ENCODE data around the gene STH.

STH gene

GRCh38 chr17:46028981-46029565 is 30.0 kb downstream of the STH start:
- Mint-ChIP-seq H3K27ac (peak overlapping the region; percentile 28), H3K27me3 (no peaks in the 10 kb centered on the region), H3K36me3 (ENCODE audit: low read depth) (peaks cover 31% of the 10 kb centered on the region), H3K4me1 (peaks cover 21% of the 10 kb centered on the region), H3K4me3 (no peak overlapping the region), H3K9me3 (no peaks in the 10 kb centered on the region)
- ATAC-seq (peak; percentile 33), DNase-seq (no peak)

- ATAC-seq (no peak), DNase-seq (no peak)
- Mint-ChIP-seq H3K4me1 (peaks cover 23% of the 10 kb centered on the region), H3K36me3 (ENCODE audit: low read depth) (peaks cover 36% of the 10 kb centered on the region), H3K27ac (peak overlapping the region; percentile 28), H3K4me3 (no peak overlapping the region), H3K27me3 (no peaks in the 10 kb centered on the region), H3K9me3 (no peaks in the 10 kb centered on the region)
These were observed 30.6 kb downstream of the STH start for GRCh38 chr17:46029627-46030026.

- no peaks in the 10 kb centered on the region for H3K27me3 Mint-ChIP-seq
- no peak for ATAC-seq
- no peak overlapping the region for H3K4me3 Mint-ChIP-seq
- H3K9me3 Mint-ChIP-seq = no peaks in the 10 kb centered on the region
- H3K36me3 Mint-ChIP-seq (ENCODE audit: low read depth) = peaks cover 42% of the 10 kb centered on the region
- peaks cover 33% of the 10 kb centered on the region for H3K4me1 Mint-ChIP-seq
- no peak for DNase-seq
- H3K27ac Mint-ChIP-seq = peak overlapping the region; percentile 29
These were observed 31.7 kb downstream of the STH start for GRCh38 chr17:46030752-46031151.

GRCh38 chr17:46031440-46031839 is 32.4 kb downstream of the STH start:
- Mint-ChIP-seq H3K27me3 (no peaks in the 10 kb centered on the region), H3K36me3 (ENCODE audit: low read depth) (peaks cover 46% of the 10 kb centered on the region), H3K4me1 (peaks cover 37% of the 10 kb centered on the region), H3K4me3 (no peak overlapping the region), H3K9me3 (no peaks in the 10 kb centered on the region), H3K27ac (no peak overlapping the region)
- ATAC-seq (no peak), DNase-seq (no peak)

- Mint-ChIP-seq H3K4me1 (peaks cover 37% of the 10 kb centered on the region), H3K9me3 (no peaks in the 10 kb centered on the region), H3K27ac (no peak overlapping the region), H3K4me3 (no peak overlapping the region), H3K27me3 (no peaks in the 10 kb centered on the region), H3K36me3 (ENCODE audit: low read depth) (peaks cover 50% of the 10 kb centered on the region)
- DNase-seq = no peak
- no peak for ATAC-seq
These were observed 32.9 kb downstream of the STH start for GRCh38 chr17:46031920-46032319.

- Mint-ChIP-seq H3K4me1 (peaks cover 34% of the 10 kb centered on the region), H3K27me3 (no peaks in the 10 kb centered on the region), H3K4me3 (no peak overlapping the region), H3K27ac (peak overlapping the region; percentile 51), H3K36me3 (ENCODE audit: low read depth) (peaks cover 56% of the 10 kb centered on the region), H3K9me3 (no peaks in the 10 kb centered on the region)
- ATAC-seq (no peak), DNase-seq (no peak)
These were observed 33.9 kb downstream of the STH start for GRCh38 chr17:46032909-46033308.

GRCh38 chr17:46033392-46033791 is 34.3 kb downstream of the STH start:
- no peaks in the 10 kb centered on the region for H3K9me3 Mint-ChIP-seq
- no peaks in the 10 kb centered on the region for H3K27me3 Mint-ChIP-seq
- no peak overlapping the region for H3K4me3 Mint-ChIP-seq
- no peak for ATAC-seq
- peaks cover 61% of the 10 kb centered on the region for H3K36me3 Mint-ChIP-seq (ENCODE audit: low read depth)
- H3K27ac Mint-ChIP-seq = peak overlapping the region; percentile 51
- DNase-seq = no peak
- peaks cover 33% of the 10 kb centered on the region for H3K4me1 Mint-ChIP-seq

GRCh38 chr17:46035112-46035818 is 36.2 kb downstream of the STH start:
- no peaks in the 10 kb centered on the region for H3K9me3 Mint-ChIP-seq
- peaks cover 63% of the 10 kb centered on the region for H3K36me3 Mint-ChIP-seq (ENCODE audit: low read depth)
- no peaks in the 10 kb centered on the region for H3K27me3 Mint-ChIP-seq
- H3K4me1 Mint-ChIP-seq = peaks cover 23% of the 10 kb centered on the region
- ATAC-seq (peak; percentile 76), DNase-seq (peak; percentile 25)
- no peak overlapping the region for H3K4me3 Mint-ChIP-seq
- peak overlapping the region; percentile 76 for H3K27ac Mint-ChIP-seq

GRCh38 chr17:46036491-46036890 is 37.4 kb downstream of the STH start:
- Mint-ChIP-seq H3K4me1 (peaks cover 21% of the 10 kb centered on the region), H3K27me3 (no peaks in the 10 kb centered on the region), H3K27ac (no peak overlapping the region), H3K36me3 (ENCODE audit: low read depth) (peaks cover 63% of the 10 kb centered on the region), H3K4me3 (no peak overlapping the region), H3K9me3 (no peaks in the 10 kb centered on the region)
- DNase-seq = no peak
- no peak for ATAC-seq

- ATAC-seq (no peak), DNase-seq (no peak)
- peaks cover 64% of the 10 kb centered on the region for H3K36me3 Mint-ChIP-seq (ENCODE audit: low read depth)
- peaks cover 21% of the 10 kb centered on the region for H3K4me1 Mint-ChIP-seq
- H3K27ac Mint-ChIP-seq = peak overlapping the region; percentile 4
- H3K27me3 Mint-ChIP-seq = no peaks in the 10 kb centered on the region
- no peaks in the 10 kb centered on the region for H3K9me3 Mint-ChIP-seq
- no peak overlapping the region for H3K4me3 Mint-ChIP-seq
These were observed 38.7 kb downstream of the STH start for GRCh38 chr17:46037722-46038255.

GRCh38 chr17:46038414-46038813 is 39.4 kb downstream of the STH start:
- Mint-ChIP-seq H3K4me1 (peaks cover 21% of the 10 kb centered on the region), H3K4me3 (no peak overlapping the region), H3K27ac (peak overlapping the region; percentile 4), H3K27me3 (no peaks in the 10 kb centered on the region), H3K36me3 (ENCODE audit: low read depth) (peaks cover 65% of the 10 kb centered on the region), H3K9me3 (no peaks in the 10 kb centered on the region)
- DNase-seq (no peak), ATAC-seq (no peak)

GRCh38 chr17:46038937-46039336 is 39.9 kb downstream of the STH start:
- Mint-ChIP-seq H3K4me1 (peaks cover 24% of the 10 kb centered on the region), H3K27ac (no peak overlapping the region), H3K27me3 (no peaks in the 10 kb centered on the region), H3K9me3 (no peaks in the 10 kb centered on the region), H3K4me3 (no peak overlapping the region), H3K36me3 (ENCODE audit: low read depth) (peaks cover 67% of the 10 kb centered on the region)
- DNase-seq (no peak), ATAC-seq (no peak)

GRCh38 chr17:46039592-46040186 is 40.6 kb downstream of the STH start:
- Mint-ChIP-seq H3K27ac (peak overlapping the region; percentile 32), H3K9me3 (no peaks in the 10 kb centered on the region), H3K27me3 (no peaks in the 10 kb centered on the region), H3K4me3 (no peak overlapping the region), H3K36me3 (ENCODE audit: low read depth) (peaks cover 66% of the 10 kb centered on the region), H3K4me1 (peaks cover 28% of the 10 kb centered on the region)
- ATAC-seq (no peak), DNase-seq (no peak)

- Mint-ChIP-seq H3K4me3 (no peak overlapping the region), H3K36me3 (ENCODE audit: low read depth) (peaks cover 64% of the 10 kb centered on the region)
These were observed 43.2 kb downstream of the STH start for GRCh38 chr17:46042246-46042645.

GRCh38 chr17:46042925-46043324 is 43.9 kb downstream of the STH start:
- H3K9me3 Mint-ChIP-seq = no peaks in the 10 kb centered on the region
- ATAC-seq = no peak
- H3K36me3 Mint-ChIP-seq (ENCODE audit: low read depth) = peaks cover 67% of the 10 kb centered on the region
- peaks cover 27% of the 10 kb centered on the region for H3K4me1 Mint-ChIP-seq
- H3K27ac Mint-ChIP-seq = no peak overlapping the region
- DNase-seq = no peak
- no peak overlapping the region for H3K4me3 Mint-ChIP-seq
- no peaks in the 10 kb centered on the region for H3K27me3 Mint-ChIP-seq

More at GRCh38 chr17:46042246-46042645, 43.2 kb downstream of the STH start:
- H3K27ac Mint-ChIP-seq = no peak overlapping the region
- peaks cover 27% of the 10 kb centered on the region for H3K4me1 Mint-ChIP-seq
- H3K27me3 Mint-ChIP-seq = no peaks in the 10 kb centered on the region
- no peak for ATAC-seq
- no peaks in the 10 kb centered on the region for H3K9me3 Mint-ChIP-seq
- DNase-seq = no peak
